HG02588 (cell line): ENCODE data around the gene CXCR5.

ENCODE experiments used
- ATAC-seq: cut with Tn5 transposase; IDR thresholded peaks from one replicate; pipeline ENCODE4 v1.9.1; 2021; ENCODE audit warnings: mild to moderate bottlenecking, moderate library complexity; ENCODE audit not compliant: unreplicated experiment

Gene CXCR5

DNA sequence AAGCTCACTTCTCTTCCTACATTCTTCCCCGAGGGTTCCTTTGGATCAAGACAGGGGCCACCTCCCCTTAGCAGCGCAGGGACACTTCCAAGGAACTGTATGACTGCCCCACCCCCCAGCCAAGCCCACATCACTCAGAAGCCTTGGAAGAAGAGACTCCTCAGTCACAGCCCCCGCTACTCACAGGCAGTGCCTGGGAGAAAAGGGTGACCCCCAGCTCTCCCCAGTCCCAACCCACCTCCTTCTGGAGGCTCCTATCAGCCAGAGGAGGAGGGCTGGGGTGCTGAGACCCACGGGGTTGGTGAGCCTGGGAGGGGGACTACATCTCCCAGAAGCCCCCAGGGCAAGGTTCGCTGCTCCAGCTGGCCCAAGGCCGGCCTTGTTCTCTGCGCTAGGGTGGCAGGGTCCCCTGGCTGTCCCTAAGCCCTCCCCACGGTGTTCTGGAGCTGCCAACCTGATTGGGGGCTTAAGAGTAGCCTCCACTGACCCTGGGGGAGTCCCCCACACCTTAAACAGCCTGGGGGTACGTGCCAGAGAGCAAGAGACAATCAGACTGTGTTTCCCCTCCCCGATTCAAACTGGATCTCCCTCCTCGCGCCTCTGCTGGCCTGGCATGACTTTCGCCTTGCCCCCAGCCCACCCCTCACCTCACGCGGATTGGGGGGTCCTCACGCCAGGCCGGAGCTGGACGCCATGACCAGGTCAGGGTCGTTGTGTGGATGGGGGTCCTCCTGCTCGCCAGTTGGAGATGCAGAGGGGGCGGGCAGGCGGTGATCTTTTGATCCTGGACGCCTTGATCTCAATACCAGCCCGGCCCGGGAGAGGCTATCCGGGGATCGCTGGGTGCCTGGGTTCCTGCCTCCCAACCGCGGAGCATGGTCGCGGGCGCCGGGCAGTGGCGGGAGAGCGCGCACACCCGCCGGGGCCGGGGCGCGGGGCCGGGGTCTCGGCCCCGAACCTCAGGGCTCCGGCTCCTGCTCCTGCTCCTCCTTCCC lies 41.2 kb downstream of the CXCR5 start:
- ATAC-seq, result no peak

DNA sequence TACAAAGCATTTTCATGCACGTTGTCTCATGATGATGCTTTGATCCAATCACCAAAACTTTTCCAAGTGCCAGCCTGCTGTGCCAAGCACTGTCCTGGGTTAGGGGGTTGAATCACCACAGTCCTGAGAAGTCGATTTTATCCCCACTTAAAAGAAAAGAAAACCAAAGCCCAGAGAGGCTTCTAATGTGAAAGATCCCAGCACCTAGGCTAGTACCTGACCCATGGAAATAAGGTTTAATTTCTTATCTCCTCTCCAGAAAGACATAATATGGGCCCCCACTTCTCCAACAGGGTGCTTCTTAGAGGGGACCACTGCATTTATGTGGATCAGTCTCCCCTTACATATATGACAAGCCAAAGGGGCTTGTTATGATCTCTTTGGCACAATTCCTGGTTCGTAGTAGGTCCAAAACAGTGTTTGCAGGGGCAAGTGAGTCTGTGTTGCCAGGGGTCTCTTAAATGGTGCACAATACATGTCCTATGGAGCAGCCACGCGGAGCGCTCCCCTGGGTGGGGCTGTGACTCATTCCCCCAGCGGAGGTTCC lies 43.9 kb downstream of the CXCR5 start:
- no peak for ATAC-seq

DNA sequence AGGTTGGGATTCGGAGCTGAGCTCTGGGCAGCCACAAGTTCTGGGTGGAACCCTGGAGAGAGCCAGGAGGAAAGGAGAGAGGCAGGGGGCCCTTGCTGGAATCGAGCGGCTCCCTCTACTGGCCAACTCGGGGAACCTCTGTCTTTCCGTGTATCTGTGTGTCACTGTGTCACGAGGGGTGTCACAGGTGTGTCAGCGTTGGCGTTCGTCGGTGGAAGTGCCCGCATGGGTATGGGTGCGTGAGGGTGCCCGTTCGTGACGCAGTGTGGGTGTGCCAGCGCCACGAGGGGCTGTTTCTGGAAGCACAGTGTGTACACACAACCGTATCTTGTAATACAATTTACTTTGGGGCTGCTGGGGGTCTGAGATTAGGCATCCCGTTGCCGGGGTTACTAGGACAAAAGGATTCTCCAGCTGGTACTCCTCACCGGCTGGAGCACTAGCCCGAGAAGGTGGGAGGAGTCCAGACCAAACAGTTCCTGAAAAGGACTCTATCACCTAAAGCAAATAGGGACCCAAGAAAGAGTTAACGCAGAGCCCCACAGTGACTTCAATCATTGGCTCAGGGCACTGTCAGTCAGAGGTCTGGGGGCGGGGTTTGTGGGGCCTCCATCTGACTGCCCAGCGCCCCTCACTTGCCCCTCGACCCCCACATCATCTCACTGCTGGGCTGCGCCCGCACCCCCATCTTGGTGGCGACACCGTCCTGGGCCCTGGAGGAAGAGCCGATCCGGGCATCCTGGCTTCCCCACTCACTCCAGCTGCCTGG lies 44.6 kb downstream of the CXCR5 start:
- peak; percentile 40 for ATAC-seq

- no peak for ATAC-seq
Measured at GRCh38 chr11:118928870-118929500, 45.3 kb downstream of the CXCR5 start.

DNA sequence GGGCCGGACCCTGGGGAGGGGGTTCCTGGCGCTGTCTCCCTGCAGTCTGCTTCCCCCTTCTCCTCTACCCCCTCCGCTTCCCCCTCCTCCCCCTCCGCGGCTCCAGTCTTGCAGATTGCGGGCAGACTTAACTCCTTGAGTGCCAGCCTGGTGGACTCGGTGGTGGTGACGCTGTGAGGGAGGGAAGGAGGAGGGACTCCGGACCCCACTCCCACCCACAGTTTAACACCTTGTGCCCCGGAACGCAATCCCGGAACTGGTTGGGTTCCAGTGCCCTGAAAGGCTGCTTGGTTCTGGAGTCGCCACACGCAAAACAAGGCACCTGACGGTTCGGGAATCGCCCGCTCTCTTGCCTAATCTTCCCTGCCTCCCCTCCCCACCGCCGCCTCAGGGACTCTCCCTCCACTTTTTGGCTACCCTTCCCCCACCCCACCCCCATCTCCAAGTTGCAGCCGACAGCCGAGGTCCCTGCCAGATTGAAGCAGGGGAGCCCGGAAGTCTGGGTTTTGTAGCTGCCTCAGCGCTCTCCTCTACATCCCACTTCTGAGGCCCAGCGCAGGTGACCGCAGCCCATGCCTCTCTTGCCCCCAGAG lies 45.9 kb downstream of the CXCR5 start:
- ATAC-seq, result no peak

- ATAC-seq, result no peak
Measured at GRCh38 chr11:118930094-118930712, 46.5 kb downstream of the CXCR5 start.

GRCh38 chr11:118931571-118931970 lies 47.9 kb downstream of the CXCR5 start:
- ATAC-seq, result no peak

- no peak for ATAC-seq
Measured at GRCh38 chr11:118933486-118933885, 49.8 kb downstream of the CXCR5 start.

DNA sequence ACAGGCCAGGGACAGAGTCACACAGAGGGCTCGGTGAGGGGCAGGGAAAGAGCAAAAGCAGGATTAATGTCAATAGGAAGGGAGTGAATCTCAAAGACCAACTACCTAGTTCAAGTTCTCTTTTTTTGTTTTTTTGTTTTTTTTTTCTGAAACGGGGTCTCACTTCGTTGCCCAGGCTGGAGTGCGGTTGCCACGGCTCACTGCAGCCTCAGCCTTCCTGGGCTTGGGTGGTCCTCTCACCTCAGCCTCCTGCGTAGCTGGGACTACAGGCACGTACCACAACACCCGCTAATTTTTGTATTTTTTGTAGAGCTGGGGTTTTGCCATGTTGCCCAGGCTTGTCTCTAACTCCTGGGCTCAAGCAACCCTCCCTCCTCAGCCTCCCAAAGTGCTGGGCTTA lies 51.7 kb downstream of the CXCR5 start:
- ATAC-seq, result no peak

DNA sequence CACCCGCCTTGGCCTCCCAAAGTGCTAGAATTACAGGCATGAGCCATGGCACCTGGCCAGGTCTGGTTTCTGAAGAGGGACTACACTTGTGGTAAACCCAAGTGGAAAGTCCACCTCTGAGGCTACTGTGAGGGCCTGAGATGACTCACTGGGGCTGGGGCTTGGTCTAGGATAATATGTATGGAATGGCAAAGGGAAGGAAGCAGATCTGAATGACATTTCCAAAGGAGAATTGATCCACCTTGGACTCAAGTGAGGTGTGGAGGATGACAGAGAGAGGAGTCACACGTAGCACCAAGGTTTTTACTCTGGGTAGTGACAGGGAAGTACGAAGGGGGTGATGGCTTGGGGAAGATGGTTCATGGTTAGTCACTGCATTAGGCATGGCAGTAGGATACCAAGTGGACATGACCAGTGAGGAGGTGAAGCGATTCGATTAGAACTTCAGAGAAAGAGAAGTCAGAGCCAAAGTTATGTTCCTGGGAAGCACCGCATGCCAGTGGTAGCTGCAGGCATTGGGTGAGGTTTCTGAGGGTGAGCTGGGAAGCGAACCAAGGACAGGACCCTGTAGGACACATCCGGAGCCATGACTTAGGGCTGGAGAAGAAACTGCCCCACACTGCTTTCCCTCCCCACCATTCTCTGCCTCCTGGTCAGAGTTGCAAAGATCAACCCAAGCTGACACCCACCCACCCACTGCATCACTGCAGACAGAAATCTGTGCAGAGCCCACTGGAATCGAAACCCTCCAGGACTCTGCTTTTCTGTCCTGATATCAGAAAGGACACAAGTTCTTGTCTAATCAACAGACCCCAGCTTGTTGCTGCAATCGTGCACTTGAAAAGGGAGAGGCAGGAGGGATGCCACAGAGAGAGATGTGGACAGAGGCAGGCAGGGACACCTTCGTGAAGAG lies 55.1 kb downstream of the CXCR5 start:
- ATAC-seq, result no peak

DNA sequence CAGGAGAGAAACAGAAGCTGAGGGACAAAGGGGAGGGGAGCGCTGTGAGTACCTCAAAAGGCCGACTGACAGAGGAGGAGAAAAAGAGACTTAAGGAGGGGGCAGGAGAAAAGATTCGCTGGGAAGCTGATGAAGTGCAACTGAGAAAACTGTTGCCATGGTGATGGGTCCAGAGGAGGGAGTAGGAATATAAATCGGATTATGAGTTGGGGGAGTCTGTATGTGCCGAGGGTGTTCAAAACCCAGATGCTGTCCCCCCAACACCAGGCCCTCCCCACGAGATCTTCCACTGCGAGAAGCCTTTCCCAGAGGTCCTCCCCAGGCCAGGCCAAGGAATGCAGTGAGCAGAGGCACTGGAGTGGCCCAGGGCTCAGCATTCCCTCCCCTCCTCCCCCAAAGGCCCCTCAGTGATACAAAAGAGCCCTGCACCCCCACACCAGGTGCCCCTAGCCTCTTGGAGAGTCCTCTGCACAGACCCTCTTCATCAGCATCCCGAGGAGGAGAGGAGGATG lies 55.8 kb downstream of the CXCR5 start:
- no peak for ATAC-seq

DNA sequence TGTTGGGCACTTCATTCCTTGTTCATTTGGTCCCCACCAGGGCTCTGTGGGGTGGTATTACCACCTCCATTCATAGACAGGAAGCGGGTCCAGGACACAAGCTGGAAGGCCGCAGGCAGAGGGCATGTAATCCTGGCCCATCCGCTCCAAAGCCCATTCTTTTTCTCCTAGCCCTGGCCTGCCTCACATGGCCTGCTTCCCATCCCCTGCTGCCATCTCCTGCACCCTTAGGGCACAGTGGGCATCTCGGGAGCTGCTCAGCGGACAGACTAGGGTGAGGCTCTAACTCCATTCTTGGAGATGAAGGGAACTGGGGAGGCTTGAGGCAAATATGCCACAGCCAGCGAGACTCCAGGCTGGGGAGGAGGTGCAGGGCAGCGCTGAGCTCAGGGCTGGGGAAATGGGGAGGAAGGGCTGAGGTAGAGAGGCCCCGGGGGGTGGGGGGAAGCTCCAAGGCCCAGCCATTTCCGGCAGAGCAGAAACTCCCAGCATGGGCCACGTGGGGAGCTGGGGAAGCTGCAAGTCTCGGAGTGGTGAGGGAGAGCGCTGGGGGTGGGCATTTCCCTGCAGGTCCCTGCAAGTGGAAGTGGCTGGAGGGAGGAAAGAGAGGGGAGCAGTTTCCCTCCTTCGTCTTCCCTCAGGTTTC lies 56.4 kb downstream of the CXCR5 start:
- no peak for ATAC-seq

GRCh38 chr11:118947091-118947490 lies 63.4 kb downstream of the CXCR5 start:
- ATAC-seq, result no peak
